Suprapubic skin (tissue), 4 donors: ENCODE data around the gene FAM3A. TPM values are rescaled to one million over a fixed set of nuclear protein-coding genes. Genes with fewer than 3 reads are reported as not detected.

ENCODE experiments used
- DNase-seq, 2 donors: peaks; one replicate each; pipeline ENCODE4 v3.0.0-alpha.2; 2019; ENCODE audit warnings: low spot score in 2 of 2
- H3K27ac ChIP-seq: fragments of 200-600 bp; sonication (generic); one replicate; pipeline ENCODE4 v1.5.1; 2019
- H3K27me3 ChIP-seq: fragments of 200-600 bp; sonication (generic); one replicate; pipeline ENCODE4 v1.5.1; 2019
- H3K36me3 ChIP-seq: fragments of 200-600 bp; sonication (generic); one replicate; pipeline ENCODE4 v1.5.1; 2019
- H3K4me1 ChIP-seq: fragments of 200-600 bp; sonication (generic); one replicate; pipeline ENCODE4 v1.5.1; 2019
- H3K4me3 ChIP-seq: fragments of 200-600 bp; sonication (generic); one replicate; pipeline ENCODE4 v1.5.1; 2019; ENCODE audit warnings: mild to moderate bottlenecking
- H3K9me3 ChIP-seq: fragments of 200-600 bp; sonication (generic); one replicate; pipeline ENCODE4 v1.5.1; 2019
- CTCF ChIP-seq, 2 donors: fragments of 200-600 bp in 1 of 2; fragments of 450-650 bp in 1 of 2; sonication (generic) in 1 of 2; IDR thresholded peaks; one replicate each; pipeline ENCODE4 v1.5.1; 2016 to 2019; ENCODE audit warnings: antibody characterized with exemption in 2 of 2, mild to moderate bottlenecking in 1 of 2, moderate library complexity in 1 of 2
- EP300 ChIP-seq: sonication (generic); formaldehyde crosslinking; IDR thresholded peaks from one replicate; pipeline ENCODE4 v1.6.1; 2017; ENCODE audit warnings: antibody characterized with exemption
- POLR2A ChIP-seq, 2 donors: fragments of 450-650 bp; IDR thresholded peaks; one replicate each; pipeline ENCODE4 v1.6.1; 2017; ENCODE audit warnings: antibody characterized with exemption in 2 of 2, mild to moderate bottlenecking in 2 of 2, moderate library complexity in 2 of 2
- POLR2AphosphoS5 ChIP-seq, 3 donors: sonication (generic); formaldehyde crosslinking; IDR thresholded peaks; one replicate each; pipeline ENCODE4 v1.6.1; 2017; ENCODE audit warnings: antibody characterized with exemption in 3 of 3
- WGBS: methylation state at CpG from one replicate; pipeline ENCODE4 v1.1.5; 2018; 5-methylcytosine and 5-hydroxymethylcytosine counted together
- total RNA-seq, 4 donors: library from RNA; depleted of rRNA; stranded (reverse); fragments of >200 nt; gene quantifications; one replicate each; pipeline ENCODE4 v1.1.0, GENCODE V29; 2016

The FAM3A gene
- total RNA-seq, 4 donors from 2014 or later, result 33.5 to 40.6 (median 36.6) TPM

DNA sequence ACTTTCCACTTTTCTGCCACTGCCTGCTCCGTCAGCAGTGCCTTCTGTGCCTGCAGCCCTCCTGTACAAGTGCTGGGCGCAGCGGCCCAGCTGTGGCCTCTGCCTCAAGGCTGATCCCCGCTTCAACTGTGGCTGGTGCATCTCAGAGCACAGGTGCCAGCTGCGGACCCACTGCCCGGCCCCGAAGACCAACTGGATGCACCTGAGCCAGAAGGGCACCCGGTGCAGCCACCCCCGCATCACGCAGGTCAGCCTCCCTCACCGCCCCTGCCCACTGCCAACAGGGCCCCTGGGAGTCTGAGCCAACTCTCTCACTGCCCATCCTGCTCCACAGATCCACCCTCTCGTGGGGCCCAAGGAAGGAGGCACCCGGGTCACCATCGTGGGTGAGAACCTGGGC, 50.4 kb downstream of the FAM3A start:
- 100% methylated on average over 4 of the region's 14 CpGs for WGBS
- H3K4me1 ChIP-seq, result peaks cover 3% of the 10 kb centered on the region
- H3K36me3 ChIP-seq, result peaks cover 84% of the 10 kb centered on the region
- no peaks in the 10 kb centered on the region for H3K27me3 ChIP-seq
- H3K4me3 ChIP-seq, result no peak overlapping the region
- no peak for DNase-seq
- no peak overlapping the region for H3K27ac ChIP-seq
- no peak for TF ChIP-seq POLR2AphosphoS5 (IDR thresholded peaks at IDR 0.05)
- no peak for TF ChIP-seq CTCF (IDR thresholded peaks at IDR 0.05)
- no peak for TF ChIP-seq POLR2A (IDR thresholded peaks at IDR 0.05)
- TF ChIP-seq EP300, result no peak
- H3K9me3 ChIP-seq, result no peaks in the 10 kb centered on the region

DNA sequence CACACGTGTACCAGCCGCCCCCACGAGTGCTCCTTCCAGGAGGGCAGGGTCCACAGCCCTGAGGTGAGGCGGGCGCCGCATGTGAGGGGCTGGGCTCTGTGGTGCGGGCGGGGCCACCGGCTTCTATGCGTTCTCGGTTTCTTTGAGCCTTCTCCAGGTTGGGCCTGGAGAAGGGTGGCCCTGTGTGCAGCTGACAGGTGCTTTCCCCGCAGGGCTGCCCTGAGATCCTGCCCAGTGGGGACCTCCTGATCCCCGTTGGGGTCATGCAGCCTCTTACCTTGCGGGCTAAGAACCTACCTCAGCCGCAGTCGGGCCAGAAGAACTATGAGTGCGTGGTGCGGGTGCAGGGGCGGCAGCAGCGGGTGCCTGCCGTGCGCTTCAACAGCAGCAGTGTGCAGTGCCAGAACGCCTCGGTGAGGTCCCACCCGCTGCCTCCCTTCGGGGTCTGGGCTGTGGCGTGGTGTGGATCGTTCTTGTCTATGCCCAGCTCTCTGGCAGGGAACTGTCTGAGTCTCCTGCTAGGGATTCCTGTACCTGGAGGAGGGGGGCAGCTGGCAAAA, 51.1 kb downstream of the FAM3A start:
- H3K36me3 ChIP-seq, result peaks cover 77% of the 10 kb centered on the region
- H3K4me1 ChIP-seq, result peaks cover 11% of the 10 kb centered on the region
- no peaks in the 10 kb centered on the region for H3K9me3 ChIP-seq
- no peak overlapping the region for H3K4me3 ChIP-seq
- H3K27ac ChIP-seq, result no peak overlapping the region
- no peak for DNase-seq
- TF ChIP-seq EP300 (no peak), CTCF (IDR thresholded peaks at IDR 0.05) (no peak), POLR2AphosphoS5 (IDR thresholded peaks at IDR 0.05) (no peak), POLR2A (IDR thresholded peaks at IDR 0.05) (no peak)
- 84% methylated on average over 12 of the region's 28 CpGs for WGBS
- no peaks in the 10 kb centered on the region for H3K27me3 ChIP-seq

- H3K4me3 ChIP-seq, result no peak overlapping the region
- TF ChIP-seq POLR2A (IDR thresholded peaks at IDR 0.05) (no peak), CTCF (IDR thresholded peaks at IDR 0.05) (no peak), EP300 (no peak), POLR2AphosphoS5 (IDR thresholded peaks at IDR 0.05) (no peak)
- peaks cover 20% of the 10 kb centered on the region for H3K4me1 ChIP-seq
- DNase-seq, result no peak
- H3K27me3 ChIP-seq, result no peaks in the 10 kb centered on the region
- WGBS, result 86% methylated on average over 13 of the region's 36 CpGs
- peaks cover 65% of the 10 kb centered on the region for H3K36me3 ChIP-seq
- H3K9me3 ChIP-seq, result no peaks in the 10 kb centered on the region
- no peak overlapping the region for H3K27ac ChIP-seq
Observed at GRCh38 chrX:154463611-154464220, 52.3 kb downstream of the FAM3A start.

GRCh38 chrX:154462396-154462795, 53.6 kb downstream of the FAM3A start:
- Histone ChIP-seq H3K36me3 (peaks cover 52% of the 10 kb centered on the region), H3K4me1 (peaks cover 20% of the 10 kb centered on the region), H3K27ac (no peak overlapping the region), H3K27me3 (no peaks in the 10 kb centered on the region), H3K9me3 (no peaks in the 10 kb centered on the region), H3K4me3 (no peak overlapping the region)
- TF ChIP-seq POLR2A (IDR thresholded peaks at IDR 0.05) (no peak), POLR2AphosphoS5 (IDR thresholded peaks at IDR 0.05) (no peak), CTCF (IDR thresholded peaks at IDR 0.05) (no peak), EP300 (no peak)
- 76% methylated on average over 6 of the region's 8 CpGs for WGBS
- no peak for DNase-seq

DNA sequence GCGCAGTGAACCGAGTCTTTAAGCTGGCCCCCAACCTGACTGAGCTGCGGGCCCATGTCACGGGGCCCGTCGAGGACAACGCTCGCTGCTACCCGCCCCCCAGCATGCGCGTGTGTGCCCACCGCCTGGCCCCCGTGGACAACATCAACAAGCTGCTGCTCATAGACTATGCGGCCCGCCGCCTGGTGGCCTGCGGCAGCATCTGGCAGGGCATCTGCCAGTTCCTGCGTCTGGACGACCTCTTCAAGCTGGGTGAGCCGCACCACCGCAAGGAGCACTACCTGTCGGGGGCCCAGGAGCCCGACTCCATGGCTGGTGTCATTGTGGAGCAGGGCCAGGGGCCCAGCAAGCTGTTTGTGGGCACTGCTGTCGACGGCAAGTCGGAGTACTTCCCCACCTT, 55.7 kb downstream of the FAM3A start:
- 60% methylated on average over 2 of the region's 26 CpGs for WGBS
- Histone ChIP-seq H3K4me1 (peaks cover 20% of the 10 kb centered on the region), H3K4me3 (peak overlapping the region; percentile 62), H3K36me3 (peaks cover 32% of the 10 kb centered on the region), H3K27ac (no peak overlapping the region), H3K9me3 (no peaks in the 10 kb centered on the region), H3K27me3 (no peaks in the 10 kb centered on the region)
- TF ChIP-seq CTCF (IDR thresholded peaks at IDR 0.05) (no peak), POLR2A (IDR thresholded peaks at IDR 0.05) (no peak), POLR2AphosphoS5 (IDR thresholded peaks at IDR 0.05) (no peak), EP300 (no peak)
- DNase-seq, result no peak
